ENCODE measurements around the gene KIF5B. TPM values are rescaled to one million over a fixed set of nuclear protein-coding genes. Genes with fewer than 3 reads are reported as not detected.
"Not testable (repeated sequence)": the region's sequence is repeated elsewhere in the genome, so short reads cannot be mapped to it uniquely, and the experiment has no call there.

The KIF5B gene
- total RNA-seq, 1 donor from 2014 or later, result 144 TPM

- H3K36me3 ChIP-seq, result no peaks in the 10 kb centered on the region
- no peak for DNase-seq
- no peaks in the 10 kb centered on the region for H3K9me3 ChIP-seq (replicated peaks)
- no peak for TF ChIP-seq CTCF (IDR thresholded peaks at IDR 0.05; ENCODE audit: borderline replicate concordance)
- no peaks in the 10 kb centered on the region for H3K27me3 ChIP-seq (ENCODE audit: low read depth)
- H3K27ac ChIP-seq (replicated peaks), result no peak overlapping the region
- no peak overlapping the region for H3K4me3 ChIP-seq
- intact Hi-C loops (cut with micrococcal nuclease), result no loop called here
- no peaks in the 10 kb centered on the region for H3K4me1 ChIP-seq
These were observed 78.1 kb downstream of the KIF5B start for GRCh38 chr10:31978156-31978483.

- DNase-seq, result no peak
- no peaks in the 10 kb centered on the region for H3K4me1 ChIP-seq
- intact Hi-C loops (cut with micrococcal nuclease), result no loop called here
- H3K36me3 ChIP-seq, result no peaks in the 10 kb centered on the region
- H3K27me3 ChIP-seq (ENCODE audit: low read depth), result no peaks in the 10 kb centered on the region
- no peak overlapping the region for H3K4me3 ChIP-seq
- H3K9me3 ChIP-seq (replicated peaks), result no peaks in the 10 kb centered on the region
- no peak for TF ChIP-seq CTCF (IDR thresholded peaks at IDR 0.05; ENCODE audit: borderline replicate concordance)
- H3K27ac ChIP-seq (replicated peaks), result no peak overlapping the region
These were observed 78.6 kb downstream of the KIF5B start for GRCh38 chr10:31977440-31978155.

GRCh38 chr10:31975157-31975765, 81.0 kb downstream of the KIF5B start:
- H3K27me3 ChIP-seq (ENCODE audit: low read depth), result no peaks in the 10 kb centered on the region
- intact Hi-C loops (cut with micrococcal nuclease), result no loop called here
- no peaks in the 10 kb centered on the region for H3K4me1 ChIP-seq
- no peak overlapping the region for H3K4me3 ChIP-seq
- H3K27ac ChIP-seq (replicated peaks), result no peak overlapping the region
- H3K36me3 ChIP-seq, result no peaks in the 10 kb centered on the region
- no peak for TF ChIP-seq CTCF (IDR thresholded peaks at IDR 0.05; ENCODE audit: borderline replicate concordance)
- no peak for DNase-seq
- H3K9me3 ChIP-seq (replicated peaks), result no peaks in the 10 kb centered on the region

- no peak for DNase-seq
- Histone ChIP-seq H3K4me1 (no peaks in the 10 kb centered on the region), H3K4me3 (no peak overlapping the region), H3K27ac (replicated peaks) (no peak overlapping the region), H3K9me3 (replicated peaks) (no peaks in the 10 kb centered on the region), H3K36me3 (no peaks in the 10 kb centered on the region), H3K27me3 (ENCODE audit: low read depth) (no peaks in the 10 kb centered on the region)
- intact Hi-C loops (cut with micrococcal nuclease), result no loop called here
- no peak for TF ChIP-seq CTCF (IDR thresholded peaks at IDR 0.05; ENCODE audit: borderline replicate concordance)
These were observed 81.6 kb downstream of the KIF5B start for GRCh38 chr10:31974434-31975124.

- intact Hi-C loops (cut with micrococcal nuclease), result no loop called here
- Histone ChIP-seq H3K36me3 (no peaks in the 10 kb centered on the region), H3K27ac (replicated peaks) (no peak overlapping the region), H3K4me1 (no peaks in the 10 kb centered on the region), H3K27me3 (ENCODE audit: low read depth) (no peaks in the 10 kb centered on the region), H3K9me3 (replicated peaks) (no peaks in the 10 kb centered on the region), H3K4me3 (no peak overlapping the region)
- DNase-seq, result no peak
- TF ChIP-seq CTCF (IDR thresholded peaks at IDR 0.05; ENCODE audit: borderline replicate concordance), result no peak
These were observed 83.6 kb downstream of the KIF5B start for GRCh38 chr10:31972519-31973041.

- intact Hi-C loops (cut with micrococcal nuclease), result not testable (repeated sequence)
These were observed 86.4 kb downstream of the KIF5B start for GRCh38 chr10:31969847-31970246.

More at GRCh38 chr10:31969847-31970246, 86.4 kb downstream of the KIF5B start:
- not testable (repeated sequence) for H3K36me3 ChIP-seq; H3K27me3 ChIP-seq (ENCODE audit: low read depth); H3K27ac ChIP-seq (replicated peaks); H3K4me3 ChIP-seq; H3K9me3 ChIP-seq (replicated peaks); H3K4me1 ChIP-seq; DNase-seq

Data from left ventricle myocardium inferior (tissue), 1 donor.